ENCODE results near the gene BCL2. TPM values are rescaled to one million over a fixed set of nuclear protein-coding genes. Genes with fewer than 3 reads are reported as not detected.

Gene BCL2
- total and polyA plus RNA-seq, 9 of the 15 experiments (the other 6 are each of a cell fraction or from before 2014, with no cell fraction given) = 0.10 to 1.1 (median 0.65) TPM

DNA sequence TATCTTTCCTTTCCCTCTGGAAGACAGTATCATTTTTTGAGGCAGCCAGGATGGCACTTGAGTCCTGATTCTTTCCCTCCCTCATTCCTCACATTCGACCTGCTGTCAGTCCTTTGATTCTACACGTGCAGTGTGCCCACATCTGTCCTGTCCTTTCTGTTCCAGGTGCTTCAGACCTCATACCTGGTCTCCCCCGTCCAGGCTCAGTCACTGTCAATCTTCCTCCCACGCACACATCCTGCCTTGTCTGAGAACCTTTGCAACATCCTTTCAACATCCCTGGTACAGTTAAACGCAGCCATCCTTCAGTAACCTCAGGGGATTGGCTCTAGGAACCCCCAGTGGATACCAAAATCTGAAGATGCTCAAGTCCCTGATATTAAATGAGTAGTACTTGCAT lies 10.1 kb downstream of the BCL2 start:
- H3K27me3 ChIP-seq (ENCODE audit: control insufficient read depth in 2 of 2, insufficient read depth in 2 of 2, low read length in 2 of 2) = peaks cover 3 to 16% of the 10 kb centered on the region in 2 experiments; a peak in 3 of 5 replicates
- intact Hi-C loops (cut with micrococcal nuclease) = no loop called here
- no peak overlapping the region for H2AFZ ChIP-seq (ENCODE audit: low read depth, low read length)
- no TSS peak for BruUV-seq (replicated peaks)
- no peaks in the 10 kb centered on the region for H3K9me3 ChIP-seq (replicated peaks; ENCODE audit: control insufficient read depth, insufficient read depth, low read depth, low read length)
- ATAC-seq (no peak), DNase-seq (ENCODE audit: extremely low read depth in 1 of 4, low spot score in 3 of 4) (no peak), FAIRE-seq (no peak)
- no peak overlapping the region for H3K9ac ChIP-seq (ENCODE audit: insufficient read depth in 1 of 2, low read depth in 2 of 2, low read length in 2 of 2)
- POLR2A ChIA-PET = no interaction called here
- no peak overlapping the region for H3K27ac ChIP-seq (ENCODE audit: extremely low read depth, low read depth, low read length)
- H3K9me1 ChIP-seq (ENCODE audit: control insufficient read depth, insufficient read depth, low read length) = no peaks in the 10 kb centered on the region
- in situ Hi-C loops (cut with MboI) = no loop called here
- H4K20me1 ChIP-seq (replicated peaks; ENCODE audit: control insufficient read depth, insufficient read depth, low read length) = no peaks in the 10 kb centered on the region
- H3K79me2 ChIP-seq (ENCODE audit: control insufficient read depth, insufficient read depth, low read length) = no peaks in the 10 kb centered on the region
- CTCF ChIA-PET (ENCODE audit: low intra/inter-chr PET ratio) = no interaction called here
- no peak overlapping the region for H3K4me3 ChIP-seq
- H3K4me1 ChIP-seq (replicated peaks in 1 of 2; ENCODE audit: control insufficient read depth in 2 of 2, insufficient read depth in 2 of 2, low read length in 2 of 2) = peaks cover 0 to 2% of the 10 kb centered on the region in 2 experiments; a peak in 2 of 5 replicates
- WGBS (ENCODE audit: insufficient coverage, low coverage, missing lambda C conversion rate) = 0% methylated on average over 5 of the region's 5 CpGs
- H3K4me2 ChIP-seq (ENCODE audit: insufficient read depth, low read length) = no peak overlapping the region
- no peaks in the 10 kb centered on the region for H3K36me3 ChIP-seq (ENCODE audit: control insufficient read depth, insufficient read depth, low read length)
- no peak for TF ChIP-seq ZNF311 (CRISPR knock-in tag; IDR thresholded peaks at IDR 0.05)
- no peak for TF ChIP-seq FOSL1 (tag; conservative IDR thresholded peaks at IDR 0.05)
- no peak for TF ChIP-seq ZBTB17 (CRISPR knock-in tag; IDR thresholded peaks at IDR 0.05)
- no peak for TF ChIP-seq CEBPG (CRISPR knock-in tag; IDR thresholded peaks at IDR 0.05)
- no peak for TF ChIP-seq CEBPG (tag; conservative IDR thresholded peaks at IDR 0.05 in 1 of 2, IDR thresholded peaks at IDR 0.05 in 1 of 2)
- no peak for TF ChIP-seq ZNF282 (CRISPR knock-in tag; IDR thresholded peaks at IDR 0.05)
- no peak for TF ChIP-seq KLF16 (IDR thresholded peaks at IDR 0.05)
- no peak for TF ChIP-seq ZNF212 (CRISPR knock-in tag; IDR thresholded peaks at IDR 0.05)
- TF ChIP-seq SRSF1 (IDR thresholded peaks at IDR 0.05; ENCODE audit: low read depth, low read length) = no peak
- TF ChIP-seq ZNF766 (CRISPR knock-in tag; conservative IDR thresholded peaks at IDR 0.05) = no peak
- no peak for TF ChIP-seq MAFF (IDR thresholded peaks at IDR 0.05; ENCODE audit: low read length)
- TF ChIP-seq, protein P1, sequence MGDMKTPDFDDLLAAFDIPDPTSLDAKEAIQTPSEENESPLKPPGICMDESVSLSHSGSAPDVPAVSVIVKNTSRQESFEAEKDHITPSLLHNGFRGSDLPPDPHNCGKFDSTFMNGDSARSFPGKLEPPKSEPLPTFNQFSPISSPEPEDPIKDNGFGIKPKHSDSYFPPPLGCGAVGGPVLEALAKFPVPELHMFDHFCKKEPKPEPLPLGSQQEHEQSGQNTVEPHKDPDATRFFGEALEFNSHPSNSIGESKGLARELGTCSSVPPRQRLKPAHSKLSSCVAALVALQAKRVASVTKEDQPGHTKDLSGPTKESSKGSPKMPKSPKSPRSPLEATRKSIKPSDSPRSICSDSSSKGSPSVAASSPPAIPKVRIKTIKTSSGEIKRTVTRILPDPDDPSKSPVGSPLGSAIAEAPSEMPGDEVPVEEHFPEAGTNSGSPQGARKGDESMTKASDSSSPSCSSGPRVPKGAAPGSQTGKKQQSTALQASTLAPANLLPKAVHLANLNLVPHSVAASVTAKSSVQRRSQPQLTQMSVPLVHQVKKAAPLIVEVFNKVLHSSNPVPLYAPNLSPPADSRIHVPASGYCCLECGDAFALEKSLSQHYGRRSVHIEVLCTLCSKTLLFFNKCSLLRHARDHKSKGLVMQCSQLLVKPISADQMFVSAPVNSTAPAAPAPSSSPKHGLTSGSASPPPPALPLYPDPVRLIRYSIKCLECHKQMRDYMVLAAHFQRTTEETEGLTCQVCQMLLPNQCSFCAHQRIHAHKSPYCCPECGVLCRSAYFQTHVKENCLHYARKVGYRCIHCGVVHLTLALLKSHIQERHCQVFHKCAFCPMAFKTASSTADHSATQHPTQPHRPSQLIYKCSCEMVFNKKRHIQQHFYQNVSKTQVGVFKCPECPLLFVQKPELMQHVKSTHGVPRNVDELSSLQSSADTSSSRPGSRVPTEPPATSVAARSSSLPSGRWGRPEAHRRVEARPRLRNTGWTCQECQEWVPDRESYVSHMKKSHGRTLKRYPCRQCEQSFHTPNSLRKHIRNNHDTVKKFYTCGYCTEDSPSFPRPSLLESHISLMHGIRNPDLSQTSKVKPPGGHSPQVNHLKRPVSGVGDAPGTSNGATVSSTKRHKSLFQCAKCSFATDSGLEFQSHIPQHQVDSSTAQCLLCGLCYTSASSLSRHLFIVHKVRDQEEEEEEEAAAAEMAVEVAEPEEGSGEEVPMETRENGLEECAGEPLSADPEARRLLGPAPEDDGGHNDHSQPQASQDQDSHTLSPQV (IDR thresholded peaks at IDR 0.05) = no peak
- TF ChIP-seq HMG20A (CRISPR knock-in tag; conservative IDR thresholded peaks at IDR 0.05) = no peak
- TF ChIP-seq, protein P2, sequence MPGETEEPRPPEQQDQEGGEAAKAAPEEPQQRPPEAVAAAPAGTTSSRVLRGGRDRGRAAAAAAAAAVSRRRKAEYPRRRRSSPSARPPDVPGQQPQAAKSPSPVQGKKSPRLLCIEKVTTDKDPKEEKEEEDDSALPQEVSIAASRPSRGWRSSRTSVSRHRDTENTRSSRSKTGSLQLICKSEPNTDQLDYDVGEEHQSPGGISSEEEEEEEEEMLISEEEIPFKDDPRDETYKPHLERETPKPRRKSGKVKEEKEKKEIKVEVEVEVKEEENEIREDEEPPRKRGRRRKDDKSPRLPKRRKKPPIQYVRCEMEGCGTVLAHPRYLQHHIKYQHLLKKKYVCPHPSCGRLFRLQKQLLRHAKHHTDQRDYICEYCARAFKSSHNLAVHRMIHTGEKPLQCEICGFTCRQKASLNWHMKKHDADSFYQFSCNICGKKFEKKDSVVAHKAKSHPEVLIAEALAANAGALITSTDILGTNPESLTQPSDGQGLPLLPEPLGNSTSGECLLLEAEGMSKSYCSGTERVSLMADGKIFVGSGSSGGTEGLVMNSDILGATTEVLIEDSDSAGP (CRISPR knock-in tag; IDR thresholded peaks at IDR 0.05) = no peak
- TF ChIP-seq, protein P3, sequence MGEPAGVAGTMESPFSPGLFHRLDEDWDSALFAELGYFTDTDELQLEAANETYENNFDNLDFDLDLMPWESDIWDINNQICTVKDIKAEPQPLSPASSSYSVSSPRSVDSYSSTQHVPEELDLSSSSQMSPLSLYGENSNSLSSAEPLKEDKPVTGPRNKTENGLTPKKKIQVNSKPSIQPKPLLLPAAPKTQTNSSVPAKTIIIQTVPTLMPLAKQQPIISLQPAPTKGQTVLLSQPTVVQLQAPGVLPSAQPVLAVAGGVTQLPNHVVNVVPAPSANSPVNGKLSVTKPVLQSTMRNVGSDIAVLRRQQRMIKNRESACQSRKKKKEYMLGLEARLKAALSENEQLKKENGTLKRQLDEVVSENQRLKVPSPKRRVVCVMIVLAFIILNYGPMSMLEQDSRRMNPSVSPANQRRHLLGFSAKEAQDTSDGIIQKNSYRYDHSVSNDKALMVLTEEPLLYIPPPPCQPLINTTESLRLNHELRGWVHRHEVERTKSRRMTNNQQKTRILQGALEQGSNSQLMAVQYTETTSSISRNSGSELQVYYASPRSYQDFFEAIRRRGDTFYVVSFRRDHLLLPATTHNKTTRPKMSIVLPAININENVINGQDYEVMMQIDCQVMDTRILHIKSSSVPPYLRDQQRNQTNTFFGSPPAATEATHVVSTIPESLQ (CRISPR knock-in tag; IDR thresholded peaks at IDR 0.05) = no peak
- no peak for TF ChIP-seq SLC30A9 (CRISPR knock-in tag; IDR thresholded peaks at IDR 0.05)
- TF ChIP-seq STAT5A (IDR thresholded peaks at IDR 0.05; ENCODE audit: borderline replicate concordance, low read length) = no peak
- TF ChIP-seq TAF9B (IDR thresholded peaks at IDR 0.05; ENCODE audit: partially characterized antibody) = no peak

Measured in K562 (cell line).